T-helper 2 cell treated with Interferon-gamma antibody and Interleukin-4, amounts not matched to agents 5 μg/mL and 100 μg/mL, for 36 hours (primary cell): Measurements from ENCODE around the gene TMEM132A.

Experiments
- DNase-seq: peaks from one replicate; pipeline ENCODE4 v3.0.0; 2021; ENCODE audit warnings: low spot score
- H3K27ac Mint-ChIP-seq: one replicate; pipeline ENCODE4 v1.8.0; 2021; ENCODE audit warnings: mild to moderate bottlenecking, mixed read lengths
- H3K27me3 Mint-ChIP-seq: one replicate; pipeline ENCODE4 v1.8.0; 2021; ENCODE audit warnings: low read depth, mixed read lengths
- H3K36me3 Mint-ChIP-seq: one replicate; pipeline ENCODE4 v1.8.0; 2021; ENCODE audit warnings: low read depth, mixed read lengths
- H3K4me1 Mint-ChIP-seq: one replicate; pipeline ENCODE4 v1.8.0; 2021; ENCODE audit warnings: low read depth, mixed read lengths
- H3K4me3 Mint-ChIP-seq: one replicate; pipeline ENCODE4 v1.8.0; 2022; ENCODE audit warnings: mild to moderate bottlenecking, moderate library complexity, mixed read lengths
- H3K9me3 Mint-ChIP-seq: one replicate; pipeline ENCODE4 v1.8.0; 2021; ENCODE audit warnings: mixed read lengths

The TMEM132A gene

DNA sequence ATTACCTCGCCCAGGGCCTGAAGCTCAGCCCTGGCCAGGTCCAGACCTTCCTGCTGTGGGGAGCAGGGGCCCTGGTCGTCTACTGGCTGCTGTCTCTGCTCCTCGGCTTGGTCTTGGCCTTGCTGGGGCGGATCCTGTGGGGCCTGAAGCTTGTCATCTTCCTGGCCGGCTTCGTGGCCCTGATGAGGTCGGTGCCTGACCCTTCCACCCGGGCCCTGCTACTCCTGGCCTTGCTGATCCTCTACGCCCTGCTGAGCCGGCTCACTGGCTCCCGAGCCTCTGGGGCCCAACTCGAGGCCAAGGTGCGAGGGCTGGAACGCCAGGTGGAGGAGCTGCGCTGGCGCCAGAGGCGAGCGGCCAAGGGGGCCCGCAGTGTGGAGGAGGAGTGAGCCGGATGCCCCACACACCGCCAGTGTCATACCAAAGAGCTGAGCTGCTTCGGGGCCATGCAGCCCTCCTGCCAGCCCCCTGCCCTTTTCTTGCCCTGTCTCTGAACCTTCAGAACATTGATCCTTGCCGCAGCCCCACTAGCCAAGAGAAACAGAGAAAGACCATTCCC, 2.4 kb upstream of the TMEM132A start:
- Mint-ChIP-seq H3K9me3 (no peaks in the 10 kb centered on the region), H3K27me3 (peaks cover 21% of the 10 kb centered on the region), H3K4me1 (peaks cover 11% of the 10 kb centered on the region), H3K4me3 (no peak overlapping the region), H3K36me3 (peaks cover 25% of the 10 kb centered on the region), H3K27ac (no peak overlapping the region)
- DNase-seq: no peak

DNA sequence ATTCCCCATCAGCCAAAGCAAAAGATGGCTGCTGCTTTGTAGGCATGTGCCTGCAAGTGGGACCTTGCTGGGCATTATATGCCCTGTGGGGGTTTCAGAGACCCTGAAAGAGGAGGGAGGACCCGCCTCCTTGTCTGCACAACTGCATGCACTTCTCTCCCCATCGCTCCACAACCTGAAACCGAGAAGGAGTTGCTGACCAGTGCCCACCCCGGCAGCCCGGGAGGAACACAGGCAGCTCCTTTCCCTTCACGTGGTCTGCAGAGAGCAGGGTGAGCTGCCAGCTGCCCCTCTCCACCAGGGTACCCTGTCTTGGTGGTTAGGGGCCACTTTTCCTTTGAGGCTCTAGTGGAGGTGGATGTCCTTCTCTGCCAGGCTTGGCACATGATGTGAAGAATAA, 1.4 kb upstream of the TMEM132A start:
- H3K36me3 Mint-ChIP-seq: peaks cover 22% of the 10 kb centered on the region
- H3K4me1 Mint-ChIP-seq: peaks cover 6% of the 10 kb centered on the region
- no peak overlapping the region for H3K27ac Mint-ChIP-seq
- DNase-seq: no peak
- no peaks in the 10 kb centered on the region for H3K9me3 Mint-ChIP-seq
- peaks cover 26% of the 10 kb centered on the region for H3K27me3 Mint-ChIP-seq
- no peak overlapping the region for H3K4me3 Mint-ChIP-seq

DNA sequence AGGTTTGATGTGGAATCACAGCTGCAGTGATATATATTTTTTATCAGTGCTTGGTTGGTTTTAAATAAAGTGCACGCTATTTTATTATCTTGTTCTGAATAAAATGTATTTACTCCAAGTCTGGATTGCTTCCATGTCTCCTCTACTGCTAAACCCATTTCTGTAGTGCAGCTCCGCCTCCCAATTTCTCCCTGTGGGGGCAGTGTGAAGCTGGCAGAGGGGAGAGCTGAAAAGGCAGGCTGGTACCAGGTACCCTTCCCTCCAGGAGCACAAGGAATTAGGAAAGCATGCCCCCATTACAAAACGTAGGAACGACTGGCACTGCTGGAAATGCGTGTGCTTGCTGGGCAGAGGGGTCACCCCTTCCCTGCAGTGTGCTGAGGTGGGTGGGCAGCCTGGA, 934 bp upstream of the TMEM132A start:
- peaks cover 6% of the 10 kb centered on the region for H3K4me1 Mint-ChIP-seq
- peaks cover 26% of the 10 kb centered on the region for H3K27me3 Mint-ChIP-seq
- H3K36me3 Mint-ChIP-seq: peaks cover 22% of the 10 kb centered on the region
- no peaks in the 10 kb centered on the region for H3K9me3 Mint-ChIP-seq
- no peak for DNase-seq
- peak overlapping the region; percentile 54 for H3K4me3 Mint-ChIP-seq
- no peak overlapping the region for H3K27ac Mint-ChIP-seq

DNA sequence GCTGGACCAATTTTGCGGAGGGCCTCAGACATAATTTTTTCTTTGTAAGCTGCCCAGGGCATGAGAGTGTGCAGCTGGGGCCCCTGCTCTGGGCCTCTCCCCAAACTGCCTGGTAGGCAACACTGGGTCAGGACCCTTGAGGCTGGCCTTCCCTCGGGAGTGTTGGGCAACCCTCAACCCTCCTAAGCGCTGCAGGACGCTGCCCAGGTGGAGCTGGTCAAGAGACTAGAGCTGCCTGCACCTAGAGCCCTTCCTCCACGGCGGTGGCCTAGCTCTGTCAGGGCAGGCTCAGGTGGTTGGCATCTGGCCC, 505 bp upstream of the TMEM132A start:
- DNase-seq: no peak
- Mint-ChIP-seq H3K9me3 (no peaks in the 10 kb centered on the region), H3K27ac (no peak overlapping the region), H3K36me3 (peaks cover 22% of the 10 kb centered on the region), H3K27me3 (peaks cover 26% of the 10 kb centered on the region), H3K4me3 (peak overlapping the region; percentile 49), H3K4me1 (peaks cover 4% of the 10 kb centered on the region)

DNA sequence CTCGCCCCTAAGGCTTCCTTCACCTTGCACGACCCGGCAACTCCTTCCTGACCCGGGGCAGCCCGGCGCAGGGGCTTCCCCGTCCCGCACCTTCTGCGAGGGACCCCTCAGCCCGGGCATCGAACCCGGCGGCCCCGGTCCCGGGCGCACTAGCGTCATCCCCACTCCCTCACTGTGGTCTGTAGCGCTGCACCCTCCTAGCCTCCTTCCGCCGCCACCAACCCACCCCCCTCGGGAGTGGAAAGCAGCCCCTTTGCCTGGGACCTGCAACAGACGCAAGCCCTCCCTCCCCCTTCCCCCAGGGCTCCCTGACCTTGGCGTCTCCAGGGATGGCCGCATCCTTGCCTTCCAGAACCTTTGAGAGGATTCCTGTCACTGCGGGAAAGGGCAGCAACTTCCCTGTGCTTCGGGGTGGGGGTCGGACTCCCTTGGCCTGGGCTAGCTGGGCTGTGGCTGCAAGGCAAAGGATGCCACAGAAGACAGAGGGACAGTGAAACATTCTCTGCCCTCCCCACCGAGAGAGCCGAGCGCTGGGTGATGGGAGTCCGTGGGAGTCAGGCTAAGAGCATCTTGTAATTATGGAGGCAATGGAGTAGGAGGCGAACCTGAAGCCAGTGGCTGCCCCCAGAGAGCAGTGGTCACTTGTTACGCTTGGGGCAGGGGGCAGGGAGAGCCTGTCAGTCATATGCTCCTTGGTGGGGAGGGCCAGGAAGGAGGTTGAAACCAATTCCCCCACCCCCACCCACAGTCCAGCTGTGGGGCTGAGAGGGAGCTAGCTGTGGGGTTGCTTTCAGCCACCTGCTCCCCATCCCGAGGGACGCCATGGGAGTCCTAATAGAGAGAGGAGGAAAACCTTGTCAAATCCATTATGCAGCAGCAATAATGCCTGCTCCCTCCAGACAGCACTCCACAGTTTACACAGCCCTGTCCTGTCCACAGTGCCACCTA, 920 bp downstream of the TMEM132A start:
- H3K27ac Mint-ChIP-seq: no peak overlapping the region
- peaks cover 4% of the 10 kb centered on the region for H3K4me1 Mint-ChIP-seq
- no peaks in the 10 kb centered on the region for H3K9me3 Mint-ChIP-seq
- DNase-seq: no peak
- peak overlapping the region; percentile 59 for H3K4me3 Mint-ChIP-seq
- peaks cover 20% of the 10 kb centered on the region for H3K36me3 Mint-ChIP-seq
- H3K27me3 Mint-ChIP-seq: peaks cover 35% of the 10 kb centered on the region

DNA sequence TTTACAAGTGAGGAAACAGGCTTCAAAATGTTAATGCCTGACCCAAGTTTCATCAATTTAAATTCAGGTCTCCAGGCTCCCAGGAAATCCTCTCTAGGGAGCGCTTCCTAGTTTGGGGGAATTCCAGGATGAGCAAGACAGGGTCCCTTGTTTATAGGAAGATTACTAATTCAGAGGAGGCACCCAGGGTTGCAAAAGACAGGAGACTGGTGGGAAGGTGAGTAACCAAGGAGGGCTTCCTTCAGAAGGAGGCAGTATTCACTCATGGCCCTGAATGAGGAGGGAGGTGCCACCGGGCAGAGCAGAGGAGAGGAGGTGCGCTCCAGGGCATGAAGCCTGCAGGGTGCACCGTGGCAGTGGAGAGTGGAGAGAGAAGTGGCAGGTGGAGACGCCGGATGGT, 1.6 kb downstream of the TMEM132A start:
- Mint-ChIP-seq H3K27ac (no peak overlapping the region), H3K4me1 (peaks cover 3% of the 10 kb centered on the region), H3K9me3 (no peaks in the 10 kb centered on the region), H3K27me3 (peaks cover 35% of the 10 kb centered on the region), H3K36me3 (peaks cover 14% of the 10 kb centered on the region), H3K4me3 (no peak overlapping the region)
- no peak for DNase-seq

DNA sequence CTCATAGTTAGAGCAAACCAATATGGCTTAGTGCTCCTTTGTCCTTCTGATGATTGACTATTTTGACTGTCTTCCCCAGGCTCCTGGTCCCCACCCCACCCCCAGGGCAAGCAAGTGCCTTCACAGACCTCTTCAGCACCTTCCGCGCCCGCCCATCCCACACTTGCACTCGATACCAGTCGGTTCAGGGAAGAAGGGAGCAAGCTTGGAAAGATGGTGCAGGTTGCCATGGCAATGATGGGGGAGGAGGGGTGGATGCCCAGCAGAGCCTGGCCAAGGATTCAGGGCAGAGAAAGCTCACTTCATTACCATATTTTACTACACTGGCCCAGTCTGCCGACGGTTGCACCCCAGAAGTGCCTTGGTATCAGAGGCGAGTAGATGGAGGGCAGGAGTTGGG, 2.2 kb downstream of the TMEM132A start:
- peaks cover 35% of the 10 kb centered on the region for H3K27me3 Mint-ChIP-seq
- peaks cover 3% of the 10 kb centered on the region for H3K4me1 Mint-ChIP-seq
- no peak overlapping the region for H3K27ac Mint-ChIP-seq
- H3K36me3 Mint-ChIP-seq: peaks cover 13% of the 10 kb centered on the region
- no peaks in the 10 kb centered on the region for H3K9me3 Mint-ChIP-seq
- DNase-seq: no peak
- no peak overlapping the region for H3K4me3 Mint-ChIP-seq

DNA sequence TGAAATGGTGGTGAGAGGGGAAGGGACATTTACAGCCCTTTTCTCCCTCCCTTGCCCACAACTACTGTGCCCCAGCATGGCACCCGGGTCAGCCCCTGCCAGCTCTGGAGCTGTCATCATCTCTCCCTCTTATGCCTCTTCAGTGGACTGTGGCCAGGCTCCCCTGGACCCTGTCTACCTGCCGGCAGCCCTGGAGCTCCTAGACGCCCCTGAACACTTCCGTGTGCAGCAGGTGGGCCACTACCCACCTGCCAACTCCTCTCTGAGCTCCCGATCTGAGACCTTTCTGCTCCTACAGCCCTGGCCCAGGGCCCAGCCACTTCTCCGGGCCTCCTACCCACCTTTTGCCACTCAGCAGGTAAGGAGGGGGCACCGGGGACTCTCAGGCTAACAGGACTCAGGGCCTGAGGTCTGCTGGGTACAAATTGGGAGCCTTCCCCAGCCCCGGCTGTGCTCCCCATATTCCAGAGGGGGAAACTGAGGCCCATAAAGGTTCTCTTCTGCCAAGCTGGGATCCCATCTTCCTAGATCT, 2.9 kb downstream of the TMEM132A start:
- Mint-ChIP-seq H3K4me3 (no peak overlapping the region), H3K36me3 (peaks cover 12% of the 10 kb centered on the region), H3K4me1 (peaks cover 3% of the 10 kb centered on the region), H3K27me3 (peaks cover 35% of the 10 kb centered on the region), H3K9me3 (no peaks in the 10 kb centered on the region), H3K27ac (no peak overlapping the region)
- DNase-seq: no peak

DNA sequence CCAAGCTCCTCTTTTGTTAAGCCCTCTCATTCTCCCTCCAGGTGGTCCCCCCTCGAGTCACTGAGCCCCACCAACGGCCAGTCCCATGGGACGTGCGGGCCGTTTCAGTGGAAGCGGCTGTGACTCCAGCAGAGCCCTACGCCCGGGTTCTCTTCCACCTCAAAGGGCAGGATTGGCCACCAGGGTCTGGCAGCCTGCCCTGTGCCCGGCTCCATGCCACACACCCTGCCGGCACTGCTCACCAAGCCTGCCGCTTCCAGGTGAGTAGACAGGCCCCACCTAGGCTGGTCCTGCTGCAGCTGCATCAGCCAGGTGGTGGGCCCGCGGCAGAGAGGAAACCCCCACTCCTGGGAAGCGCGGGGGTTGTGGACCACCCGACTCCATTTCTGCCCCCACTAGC, 3.3 kb downstream of the TMEM132A start:
- Mint-ChIP-seq H3K27ac (no peak overlapping the region), H3K4me3 (no peak overlapping the region), H3K4me1 (peaks cover 3% of the 10 kb centered on the region), H3K36me3 (peaks cover 8% of the 10 kb centered on the region), H3K27me3 (peaks cover 35% of the 10 kb centered on the region), H3K9me3 (no peaks in the 10 kb centered on the region)
- no peak for DNase-seq

DNA sequence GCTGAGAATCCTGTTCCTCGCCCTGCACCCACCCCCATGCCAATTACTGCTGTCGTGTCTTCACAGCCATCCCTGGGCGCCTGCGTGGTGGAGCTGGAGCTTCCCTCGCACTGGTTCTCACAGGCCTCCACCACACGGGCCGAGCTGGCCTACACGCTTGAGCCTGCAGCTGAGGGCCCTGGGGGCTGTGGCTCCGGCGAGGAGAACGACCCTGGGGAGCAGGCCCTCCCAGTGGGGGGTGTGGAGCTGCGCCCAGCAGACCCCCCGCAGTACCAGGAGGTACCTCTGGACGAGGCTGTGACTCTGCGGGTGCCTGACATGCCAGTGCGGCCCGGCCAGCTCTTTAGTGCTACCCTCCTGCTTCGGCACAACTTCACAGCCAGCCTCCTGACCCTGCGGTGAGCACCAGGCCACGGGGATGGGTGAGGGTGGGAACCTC, 4.3 kb downstream of the TMEM132A start:
- peaks cover 3% of the 10 kb centered on the region for H3K4me1 Mint-ChIP-seq
- H3K27ac Mint-ChIP-seq: no peak overlapping the region
- no peaks in the 10 kb centered on the region for H3K9me3 Mint-ChIP-seq
- no peak overlapping the region for H3K4me3 Mint-ChIP-seq
- H3K36me3 Mint-ChIP-seq: peaks cover 3% of the 10 kb centered on the region
- DNase-seq: no peak
- peaks cover 33% of the 10 kb centered on the region for H3K27me3 Mint-ChIP-seq

DNA sequence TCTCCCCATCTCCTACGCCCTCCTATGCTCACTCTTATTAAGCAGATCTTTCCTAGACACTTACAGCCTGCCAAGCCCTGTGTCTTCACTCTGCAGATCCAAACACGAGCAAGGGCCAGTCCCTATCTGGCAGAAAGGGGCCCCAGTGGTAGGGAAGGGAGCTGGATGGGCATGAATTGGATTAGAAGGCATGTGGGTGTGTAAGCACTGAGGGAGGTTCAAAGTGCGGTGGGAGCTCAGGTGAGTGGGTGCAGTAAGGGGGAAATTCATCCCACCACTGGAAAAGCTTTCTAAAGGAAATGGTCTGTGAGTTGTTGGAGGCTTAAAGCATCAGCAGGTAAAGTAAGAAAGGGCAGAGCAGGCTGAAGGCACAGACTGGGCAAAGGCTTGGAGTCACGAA, 5.5 kb downstream of the TMEM132A start:
- no peak for DNase-seq
- H3K27me3 Mint-ChIP-seq: peaks cover 33% of the 10 kb centered on the region
- no peak overlapping the region for H3K27ac Mint-ChIP-seq
- H3K4me3 Mint-ChIP-seq: no peak overlapping the region
- peaks cover 3% of the 10 kb centered on the region for H3K4me1 Mint-ChIP-seq
- H3K9me3 Mint-ChIP-seq: no peaks in the 10 kb centered on the region
- no peaks in the 10 kb centered on the region for H3K36me3 Mint-ChIP-seq

DNA sequence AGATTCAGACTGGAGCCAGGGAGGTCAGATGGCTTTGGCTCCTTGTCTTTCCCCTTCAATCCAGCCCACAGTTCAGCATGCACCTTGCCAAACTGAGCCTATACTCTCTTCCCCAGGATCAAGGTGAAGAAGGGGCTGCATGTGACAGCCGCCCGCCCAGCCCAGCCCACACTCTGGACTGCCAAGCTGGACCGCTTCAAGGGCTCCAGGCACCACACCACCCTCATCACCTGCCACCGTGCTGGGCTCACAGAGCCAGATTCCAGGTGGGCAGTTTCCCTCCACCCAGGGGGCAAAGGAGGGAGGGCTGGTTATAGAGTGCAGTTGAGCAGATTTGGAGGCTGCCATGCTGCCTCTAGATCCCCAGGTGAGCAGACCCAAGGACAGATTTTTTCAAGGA, 6.1 kb downstream of the TMEM132A start:
- Mint-ChIP-seq H3K4me3 (no peak overlapping the region), H3K9me3 (no peaks in the 10 kb centered on the region), H3K36me3 (no peaks in the 10 kb centered on the region), H3K27me3 (peaks cover 28% of the 10 kb centered on the region), H3K4me1 (no peaks in the 10 kb centered on the region), H3K27ac (no peak overlapping the region)
- DNase-seq: no peak

DNA sequence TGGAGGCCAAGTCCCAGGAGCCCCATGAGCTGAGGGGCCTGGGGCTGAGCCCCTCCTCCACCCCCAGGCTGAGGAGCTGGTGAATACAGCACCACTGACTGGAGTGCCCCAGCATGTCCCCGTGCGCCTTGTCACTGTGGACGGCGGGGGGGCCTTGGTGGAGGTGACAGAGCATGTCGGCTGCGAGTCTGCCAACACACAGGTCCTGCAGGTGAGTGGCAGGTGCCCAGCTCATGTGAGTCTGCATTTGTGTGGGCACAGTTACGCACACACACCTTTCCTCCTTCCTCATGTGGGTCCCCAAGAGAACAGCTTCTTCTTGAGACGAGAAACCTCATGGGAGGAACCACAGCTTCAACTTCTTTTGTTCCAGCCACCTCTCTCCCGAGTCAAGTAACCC, 7.7 kb downstream of the TMEM132A start:
- no peak overlapping the region for H3K4me3 Mint-ChIP-seq
- H3K27me3 Mint-ChIP-seq: peaks cover 13% of the 10 kb centered on the region
- H3K36me3 Mint-ChIP-seq: no peaks in the 10 kb centered on the region
- H3K9me3 Mint-ChIP-seq: no peaks in the 10 kb centered on the region
- DNase-seq: no peak
- H3K27ac Mint-ChIP-seq: no peak overlapping the region
- no peaks in the 10 kb centered on the region for H3K4me1 Mint-ChIP-seq

DNA sequence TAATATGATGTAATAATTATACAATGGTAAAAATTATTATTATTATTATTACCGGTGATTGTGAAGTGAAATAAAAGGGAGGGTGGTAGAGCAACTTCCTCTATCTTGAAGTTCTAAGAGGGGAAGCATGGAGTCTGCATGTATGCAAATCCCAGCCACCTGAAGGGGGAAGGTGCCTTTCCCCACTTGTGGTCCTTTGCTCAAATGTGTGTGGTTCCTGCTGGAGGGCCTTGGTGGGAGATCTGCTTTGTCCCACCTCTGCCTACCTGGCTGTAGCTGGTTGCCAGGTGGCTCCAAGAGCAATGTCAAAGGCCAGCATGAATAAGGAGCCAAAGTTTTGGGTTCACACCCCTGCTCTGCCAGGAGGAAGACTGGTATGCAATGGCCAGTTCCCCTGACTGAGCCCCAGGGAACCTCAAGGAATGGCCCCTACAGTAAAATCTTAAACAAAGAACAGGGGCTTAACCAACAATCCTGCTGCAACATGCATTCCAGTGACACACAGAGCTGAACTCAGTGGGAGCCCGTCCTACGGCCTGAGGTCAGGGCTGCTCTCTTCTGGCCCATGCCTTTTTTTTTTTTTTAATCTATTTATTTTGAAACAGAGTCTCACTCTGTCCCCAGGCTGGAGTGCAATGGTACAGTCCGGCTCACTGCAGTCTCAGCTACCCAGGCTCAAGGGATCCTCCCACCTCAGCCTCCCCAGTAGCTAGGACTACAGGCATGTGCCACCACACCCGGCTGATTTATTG, 8.5 kb downstream of the TMEM132A start:
- no peak overlapping the region for H3K4me3 Mint-ChIP-seq
- no peaks in the 10 kb centered on the region for H3K9me3 Mint-ChIP-seq
- H3K36me3 Mint-ChIP-seq: no peaks in the 10 kb centered on the region
- peaks cover 8% of the 10 kb centered on the region for H3K27me3 Mint-ChIP-seq
- no peaks in the 10 kb centered on the region for H3K4me1 Mint-ChIP-seq
- H3K27ac Mint-ChIP-seq: no peak overlapping the region
- no peak for DNase-seq
